HG02571 (cell line): ENCODE data around the gene SDR9C7.
"Not testable (repeated sequence)": the region's sequence is repeated elsewhere in the genome, so short reads cannot be mapped to it uniquely, and the experiment has no call there.

Source experiments
- ATAC-seq: cut with Tn5 transposase; IDR thresholded peaks from one replicate; pipeline ENCODE4 v1.9.1; 2021; ENCODE audit warnings: mild to moderate bottlenecking, moderate library complexity; ENCODE audit not compliant: unreplicated experiment

SDR9C7 gene

DNA sequence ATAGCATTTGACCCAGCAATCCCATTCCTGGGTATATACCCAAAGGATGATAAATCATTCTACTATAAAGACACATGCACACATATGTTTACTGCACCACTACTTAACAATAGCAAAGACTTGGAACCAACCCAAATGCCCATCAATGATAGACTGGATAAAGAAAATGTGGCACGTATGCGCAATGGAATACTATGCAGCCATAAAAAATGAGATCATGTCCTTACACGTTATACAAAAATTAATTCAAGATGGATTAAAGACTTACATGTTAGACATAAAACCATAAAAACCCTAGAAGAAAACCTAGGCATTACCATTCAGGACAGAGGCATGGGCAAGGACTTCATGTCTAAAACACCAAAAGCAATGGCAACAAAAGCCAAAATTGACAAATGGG lies 16.1 kb downstream of the SDR9C7 start:
- ATAC-seq, result not testable (repeated sequence)

DNA sequence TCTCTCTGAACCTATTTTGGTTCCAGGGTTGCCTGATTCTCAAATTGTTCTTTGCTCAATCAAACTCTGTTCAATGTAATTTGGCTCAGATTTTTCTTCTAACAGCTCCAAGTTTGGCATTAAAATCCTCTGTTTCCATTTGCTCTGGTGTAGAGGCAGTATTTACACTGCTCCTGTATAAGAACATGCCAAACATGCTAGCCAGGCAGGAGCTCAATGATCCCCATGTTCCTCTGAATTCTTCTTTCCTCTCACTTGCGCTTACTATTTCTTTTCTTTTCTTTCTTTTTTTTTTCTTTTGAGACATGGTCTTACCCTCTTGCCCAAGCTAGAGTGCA lies 17.2 kb downstream of the SDR9C7 start:
- no peak for ATAC-seq

DNA sequence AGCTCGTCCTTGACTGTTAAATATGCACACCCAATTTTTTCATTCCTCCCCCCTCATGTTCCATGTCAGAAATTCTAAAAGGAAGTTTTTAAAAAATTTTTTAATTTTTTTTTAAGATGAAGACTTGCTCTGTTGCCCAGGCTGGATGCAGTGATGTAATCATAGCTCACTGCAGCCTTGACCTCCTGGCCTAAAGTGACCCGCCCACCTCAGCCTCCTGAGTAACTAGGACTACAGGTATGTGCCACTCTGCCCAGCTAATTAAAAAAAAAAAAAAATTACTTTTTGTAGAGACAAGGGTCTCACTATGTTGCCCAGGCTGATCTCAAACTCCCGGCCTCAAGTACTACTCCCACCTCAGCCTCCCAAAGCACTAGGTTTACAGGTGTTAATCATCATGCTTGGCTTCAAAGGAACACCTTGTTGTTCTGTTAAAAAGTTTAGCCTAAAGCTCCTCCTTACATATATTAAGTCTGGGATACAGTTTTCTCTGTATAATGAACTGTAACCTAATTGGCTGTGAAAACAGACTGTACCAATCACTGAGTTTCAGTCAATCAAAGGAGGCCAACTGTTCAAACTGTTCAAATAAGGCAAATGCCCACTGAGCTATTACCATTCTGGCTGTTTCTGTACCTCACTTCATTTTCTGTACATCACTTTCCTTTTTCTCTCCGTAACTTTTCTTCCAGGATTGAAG lies 17.8 kb downstream of the SDR9C7 start:
- ATAC-seq, result no peak

DNA sequence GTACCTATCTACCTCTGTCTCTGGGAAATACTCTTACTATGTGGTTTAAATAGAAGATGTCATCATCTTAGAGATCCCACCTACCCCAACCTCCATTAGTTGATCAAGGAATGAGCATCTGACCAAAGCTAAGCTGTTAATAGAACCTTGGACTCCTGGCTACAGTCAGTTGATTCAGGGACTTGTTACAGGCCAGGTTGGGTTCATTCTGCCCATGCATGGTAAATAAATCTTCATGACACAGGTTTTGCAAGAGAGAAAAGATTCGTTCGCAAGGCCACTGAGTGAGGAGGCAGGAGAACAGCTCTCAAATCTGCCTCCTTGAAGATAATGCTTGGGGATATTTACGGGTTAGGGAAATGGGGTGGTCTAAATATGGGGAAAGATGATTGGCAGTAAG lies 19.5 kb downstream of the SDR9C7 start:
- ATAC-seq, result no peak

DNA sequence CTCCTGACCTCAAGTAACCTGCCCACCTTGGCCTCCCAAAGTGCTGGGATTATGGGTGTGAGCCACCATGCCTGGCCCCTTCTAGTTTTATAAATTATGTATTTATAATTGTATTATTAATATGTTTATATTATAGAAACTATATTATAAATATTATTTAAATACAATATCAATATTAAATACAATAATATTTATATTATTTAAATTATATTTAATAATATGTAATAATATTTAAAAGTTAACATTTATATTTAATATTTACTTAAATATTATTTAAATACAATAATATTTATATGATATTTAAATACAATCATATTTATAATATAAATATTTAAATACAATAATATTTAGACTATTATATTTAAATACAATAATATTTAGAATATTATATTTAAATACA lies 20.0 kb downstream of the SDR9C7 start:
- no peak for ATAC-seq

DNA sequence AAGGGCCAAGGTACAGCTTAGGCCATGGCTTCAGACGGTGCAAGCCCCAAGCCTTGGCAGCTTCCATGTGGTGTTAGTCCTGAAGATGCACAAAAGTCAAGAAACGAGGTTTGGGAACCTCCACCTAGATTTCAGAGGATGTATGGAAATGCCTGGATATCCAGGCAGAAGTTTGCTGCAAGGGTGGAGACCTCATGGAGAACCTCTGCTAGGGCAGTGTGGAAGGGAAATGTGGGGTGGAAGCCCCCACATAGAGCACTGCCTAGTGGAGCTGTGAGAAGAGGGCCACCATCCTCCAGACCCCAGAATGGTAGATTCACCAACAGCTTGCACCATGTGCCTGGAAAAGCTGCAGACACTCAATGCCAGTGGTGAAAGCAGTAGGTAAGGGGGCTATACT lies 24.8 kb downstream of the SDR9C7 start:
- ATAC-seq, result not testable (repeated sequence)

DNA sequence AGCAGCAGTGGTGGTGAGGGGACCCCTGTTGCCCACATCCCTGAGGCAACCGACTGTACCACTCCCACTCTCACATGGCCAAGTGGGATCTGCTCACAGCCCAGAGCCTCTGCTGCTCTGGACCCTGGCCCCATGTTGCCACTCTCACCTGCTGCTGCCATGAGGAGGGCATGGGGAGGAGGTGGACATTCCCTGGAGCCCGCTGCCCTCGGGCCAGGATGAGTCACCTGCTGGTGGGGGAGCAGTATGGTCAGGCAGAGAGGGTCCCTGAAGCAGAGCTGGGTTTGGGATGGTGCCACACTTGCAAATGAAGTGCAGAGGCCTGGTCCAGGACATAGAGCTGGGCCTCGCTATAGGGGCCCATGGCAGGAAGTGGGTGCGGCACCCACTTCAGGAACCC lies 26.1 kb downstream of the SDR9C7 start:
- no peak for ATAC-seq

DNA sequence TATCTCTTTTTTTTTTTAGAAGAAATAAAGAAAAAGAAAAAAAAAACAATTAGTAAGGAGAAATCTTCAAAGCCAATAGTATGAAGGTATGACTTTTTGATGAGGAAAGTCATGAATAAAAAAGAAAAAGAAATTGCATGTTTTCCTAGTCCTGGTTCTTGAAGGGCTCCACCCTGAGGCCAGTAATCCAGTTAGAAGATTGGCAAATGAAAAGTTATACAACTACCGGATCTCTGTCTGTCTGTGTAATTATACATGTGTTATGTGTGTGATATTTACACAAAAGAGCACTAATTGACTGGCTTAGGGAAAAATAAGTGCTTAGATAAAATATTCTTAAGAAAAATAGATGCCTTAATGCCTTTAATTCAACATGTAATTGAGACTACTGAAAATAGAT lies 28.4 kb downstream of the SDR9C7 start:
- ATAC-seq, result no peak

DNA sequence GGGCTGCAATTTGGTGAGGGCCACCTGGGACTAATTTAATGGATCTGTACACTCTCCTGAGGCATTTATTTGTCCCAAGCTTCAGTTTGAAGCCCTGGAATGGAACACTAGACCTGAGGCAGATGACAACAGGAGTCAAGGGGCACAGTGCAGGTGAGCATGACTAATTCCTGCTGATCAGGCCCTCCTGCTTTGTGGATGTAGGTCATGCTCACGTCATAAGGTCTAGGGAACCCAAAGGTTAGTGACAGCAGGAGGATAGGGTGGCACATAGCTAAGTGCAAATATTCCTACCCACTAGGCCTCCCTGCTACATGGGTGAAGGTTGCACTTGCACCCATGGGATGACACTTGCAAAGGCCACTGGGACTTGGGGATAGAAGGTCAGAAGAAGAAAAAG lies 30.8 kb downstream of the SDR9C7 start:
- ATAC-seq, result no peak

DNA sequence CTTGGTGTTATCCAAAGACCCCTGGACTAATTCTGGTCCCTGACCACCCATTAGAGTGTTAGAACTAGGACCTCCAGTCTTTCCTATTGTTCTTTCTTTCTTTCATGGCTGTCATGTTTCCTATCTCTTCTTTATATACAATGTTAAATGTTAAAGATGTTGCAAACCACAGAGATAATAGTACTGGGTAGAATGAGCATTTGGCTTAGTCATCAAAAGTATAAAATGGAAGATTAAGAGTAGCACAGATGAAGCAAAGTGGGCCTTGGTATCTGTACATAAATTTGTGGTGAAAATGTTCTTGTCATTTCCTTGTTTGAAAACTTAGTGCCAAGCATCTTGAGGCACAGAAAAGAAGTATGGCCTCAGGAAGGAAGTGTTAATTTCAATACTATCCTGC lies 32.9 kb downstream of the SDR9C7 start:
- not testable (repeated sequence) for ATAC-seq

DNA sequence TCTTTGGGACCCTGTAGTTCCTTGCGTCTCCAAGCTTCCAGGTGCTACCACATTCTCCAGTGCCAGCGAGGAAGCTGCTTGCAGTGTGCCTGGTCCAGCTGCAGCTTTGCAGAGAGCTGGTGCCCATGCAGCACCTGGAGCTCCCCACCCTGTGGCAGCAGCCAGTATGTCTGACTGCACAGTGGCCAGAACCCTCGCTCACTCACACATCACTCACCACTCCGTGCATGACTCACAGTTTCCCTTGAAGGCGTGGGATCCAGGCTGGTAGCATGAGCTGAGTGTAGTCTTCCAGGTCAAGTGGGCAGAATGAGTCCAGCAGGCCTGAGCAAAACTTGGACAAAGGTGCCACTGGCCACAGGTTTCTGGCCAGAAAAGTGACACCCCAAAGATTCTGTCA lies 33.6 kb downstream of the SDR9C7 start:
- no peak for ATAC-seq

DNA sequence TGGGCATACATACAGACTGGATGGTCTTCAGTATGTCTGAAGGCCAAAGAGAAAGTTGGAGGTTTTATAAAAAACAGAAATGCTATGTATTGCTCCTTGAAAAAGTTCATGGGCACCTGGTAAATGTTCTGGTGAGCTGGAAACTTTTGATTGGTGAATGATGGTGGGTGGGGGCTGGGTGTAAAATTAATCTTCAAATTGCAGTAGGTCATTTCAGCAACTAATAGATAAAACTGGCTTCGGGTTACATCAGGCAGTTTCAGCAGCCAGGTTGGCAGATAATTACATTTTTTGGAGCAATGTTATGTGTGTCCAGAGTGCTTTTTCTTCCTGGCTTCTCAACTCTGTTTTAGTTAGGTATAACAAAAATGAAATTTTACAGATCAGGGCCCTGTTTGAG lies 35.3 kb downstream of the SDR9C7 start:
- no peak for ATAC-seq

DNA sequence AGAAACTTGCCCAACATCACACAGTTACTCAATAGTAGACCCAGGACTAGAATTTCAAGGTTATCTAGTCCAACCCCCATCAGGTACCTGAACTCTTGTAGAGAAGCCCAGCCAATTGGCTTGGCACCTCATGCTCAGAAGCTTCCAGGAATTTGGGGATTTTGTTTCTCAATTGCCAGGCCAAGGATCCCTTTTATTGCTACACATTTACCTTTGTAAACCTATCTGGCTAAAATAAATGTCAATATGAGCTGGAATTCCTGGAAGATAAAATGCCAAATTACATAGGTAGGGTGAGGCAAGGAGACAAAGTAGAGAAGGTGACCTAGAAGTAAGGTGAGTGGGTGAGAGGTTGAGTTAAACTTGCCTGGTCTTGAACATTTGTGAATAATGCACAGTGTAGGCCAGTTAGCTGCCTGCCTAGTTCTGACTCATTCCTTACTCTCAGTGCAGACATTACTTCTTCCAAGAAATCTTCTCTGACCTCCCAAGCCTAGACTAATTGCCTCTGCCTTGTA lies 36.3 kb downstream of the SDR9C7 start:
- ATAC-seq, result no peak

DNA sequence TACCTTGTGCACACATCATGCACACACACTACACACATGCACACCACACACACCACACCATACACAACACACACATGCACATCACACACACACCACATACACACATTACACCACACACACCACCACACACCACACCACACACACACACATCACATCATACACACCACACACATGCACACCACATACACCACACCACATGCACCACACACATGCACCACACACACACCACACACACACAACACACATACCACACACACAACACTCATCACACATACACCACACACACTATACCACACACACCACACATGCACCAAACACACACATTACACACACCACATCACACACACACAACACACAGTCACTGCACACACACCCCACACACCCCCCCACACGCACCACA lies 38.1 kb downstream of the SDR9C7 start:
- ATAC-seq, result no peak

DNA sequence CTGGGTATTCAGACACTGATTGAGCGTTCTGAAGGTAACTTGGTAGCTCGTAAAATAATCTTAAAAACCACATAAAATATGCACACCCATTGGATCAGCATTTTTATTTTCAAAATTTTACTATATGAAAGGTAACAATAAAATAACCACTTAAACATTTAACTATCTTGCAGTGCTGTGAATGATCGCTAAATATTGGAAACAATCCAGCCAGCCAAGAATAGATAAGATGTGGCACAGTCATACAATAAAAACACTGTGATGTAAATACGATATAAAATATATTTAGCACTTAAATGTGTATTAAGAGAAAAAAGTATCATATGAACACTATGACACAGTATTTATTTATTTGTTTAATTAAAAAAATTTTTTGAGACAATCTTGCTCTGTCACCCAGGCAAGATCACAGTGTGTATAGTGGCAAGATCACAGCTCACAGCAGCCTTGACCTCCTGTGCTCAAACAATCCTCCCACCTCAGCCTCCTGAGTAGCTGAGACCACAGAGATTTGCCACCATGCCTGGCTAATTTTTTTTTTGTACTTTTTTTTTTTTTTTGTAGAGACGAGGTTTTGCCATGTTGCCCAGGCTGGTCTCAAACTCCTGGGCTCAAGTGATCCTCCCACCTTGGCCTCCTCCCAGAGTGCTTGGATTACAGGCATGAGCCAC lies 39.4 kb downstream of the SDR9C7 start:
- no peak for ATAC-seq

DNA sequence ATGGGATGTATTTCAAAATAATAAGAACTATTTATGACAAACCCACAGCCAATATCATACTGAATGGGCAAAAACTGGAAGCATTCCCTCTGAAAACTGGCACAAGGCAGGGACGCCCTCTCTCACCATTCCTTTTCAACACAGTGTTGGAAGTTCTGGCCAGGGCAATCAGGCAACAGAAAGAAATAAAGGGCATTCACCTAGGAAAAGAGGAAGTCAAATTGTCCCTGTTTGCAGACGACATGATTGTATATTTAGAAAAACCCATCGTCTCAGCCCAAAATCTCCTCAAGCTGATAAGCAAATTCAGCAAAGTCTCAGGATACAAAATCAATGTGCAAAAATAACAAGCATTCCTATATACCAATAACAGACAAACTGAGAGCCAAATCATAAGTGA lies 42.3 kb downstream of the SDR9C7 start:
- not testable (repeated sequence) for ATAC-seq

DNA sequence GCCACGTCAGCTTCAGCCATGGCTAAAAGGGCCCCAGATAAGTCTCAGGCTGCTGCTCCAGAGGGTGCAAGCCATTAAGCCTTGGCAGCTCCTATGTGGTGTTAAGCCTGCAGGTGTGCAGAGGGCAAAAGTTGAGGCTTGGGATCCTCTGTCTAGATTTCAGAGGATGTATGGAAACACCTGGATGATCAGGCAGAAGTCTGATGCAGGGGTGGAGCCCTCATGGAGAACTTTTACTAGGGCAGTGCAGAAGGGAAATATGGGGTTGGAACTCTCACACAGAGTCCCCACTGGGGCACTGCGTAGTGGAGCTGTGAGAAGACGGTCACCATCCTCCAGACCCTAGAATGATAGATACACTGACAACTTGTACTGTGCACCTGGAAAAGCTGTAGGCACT lies 47.9 kb downstream of the SDR9C7 start:
- no peak for ATAC-seq

DNA sequence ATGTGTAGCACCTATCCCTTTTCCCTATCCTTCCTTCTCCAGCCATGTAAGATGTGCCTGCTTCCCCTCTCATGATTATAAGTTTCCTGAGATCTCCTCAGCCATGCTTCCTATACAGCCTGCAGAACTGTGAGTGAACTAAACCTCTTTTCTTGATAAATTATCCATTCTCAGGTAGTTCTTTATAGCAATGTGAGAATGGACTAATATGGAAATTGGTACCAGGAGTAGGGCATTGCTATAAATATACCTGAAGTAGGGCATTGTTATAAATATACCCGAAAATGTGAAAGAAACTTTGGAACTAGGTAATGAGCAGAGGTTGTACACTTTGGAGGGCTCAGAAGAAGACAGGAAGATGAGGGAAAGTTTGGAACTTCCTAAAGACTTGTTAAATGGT lies 48.9 kb downstream of the SDR9C7 start:
- ATAC-seq, result no peak

DNA sequence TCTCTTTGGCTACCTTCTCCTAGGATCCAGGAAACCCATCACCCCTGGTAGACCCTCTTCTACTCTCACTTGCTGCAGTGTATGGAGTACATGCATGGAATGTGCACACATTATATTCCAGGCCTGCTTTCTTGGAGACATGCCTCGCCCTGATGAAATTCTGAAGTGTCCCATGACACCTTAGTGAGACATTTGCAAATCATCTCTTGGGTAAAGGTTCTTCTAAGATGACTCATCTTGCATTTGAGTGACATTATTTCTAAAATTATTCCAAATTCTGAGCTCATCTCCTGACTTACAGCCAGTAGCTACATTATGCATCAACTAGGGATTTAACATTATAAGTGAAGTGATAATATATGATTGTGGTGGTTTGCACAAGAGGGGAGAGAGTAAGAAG lies 49.8 kb downstream of the SDR9C7 start:
- no peak for ATAC-seq

DNA sequence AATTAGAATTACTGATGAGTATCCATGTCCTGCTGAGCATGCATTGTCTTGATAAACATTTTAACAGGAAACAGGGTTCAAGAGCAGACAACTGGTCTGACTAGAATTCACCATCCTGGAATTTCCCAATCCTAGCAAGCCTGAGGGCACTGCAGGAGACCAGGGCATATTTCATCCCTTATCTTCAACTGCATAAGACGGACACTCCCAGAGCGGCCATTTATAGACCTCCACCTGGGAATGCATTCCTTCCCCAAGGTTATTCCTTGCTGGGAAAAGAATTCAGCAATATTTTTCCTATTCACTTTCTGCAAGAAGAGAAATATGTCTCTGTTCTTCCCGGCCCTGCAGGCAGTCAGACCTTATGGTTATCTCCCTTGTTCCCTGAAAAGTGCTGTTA lies 51.8 kb downstream of the SDR9C7 start:
- ATAC-seq, result not testable (repeated sequence)

DNA sequence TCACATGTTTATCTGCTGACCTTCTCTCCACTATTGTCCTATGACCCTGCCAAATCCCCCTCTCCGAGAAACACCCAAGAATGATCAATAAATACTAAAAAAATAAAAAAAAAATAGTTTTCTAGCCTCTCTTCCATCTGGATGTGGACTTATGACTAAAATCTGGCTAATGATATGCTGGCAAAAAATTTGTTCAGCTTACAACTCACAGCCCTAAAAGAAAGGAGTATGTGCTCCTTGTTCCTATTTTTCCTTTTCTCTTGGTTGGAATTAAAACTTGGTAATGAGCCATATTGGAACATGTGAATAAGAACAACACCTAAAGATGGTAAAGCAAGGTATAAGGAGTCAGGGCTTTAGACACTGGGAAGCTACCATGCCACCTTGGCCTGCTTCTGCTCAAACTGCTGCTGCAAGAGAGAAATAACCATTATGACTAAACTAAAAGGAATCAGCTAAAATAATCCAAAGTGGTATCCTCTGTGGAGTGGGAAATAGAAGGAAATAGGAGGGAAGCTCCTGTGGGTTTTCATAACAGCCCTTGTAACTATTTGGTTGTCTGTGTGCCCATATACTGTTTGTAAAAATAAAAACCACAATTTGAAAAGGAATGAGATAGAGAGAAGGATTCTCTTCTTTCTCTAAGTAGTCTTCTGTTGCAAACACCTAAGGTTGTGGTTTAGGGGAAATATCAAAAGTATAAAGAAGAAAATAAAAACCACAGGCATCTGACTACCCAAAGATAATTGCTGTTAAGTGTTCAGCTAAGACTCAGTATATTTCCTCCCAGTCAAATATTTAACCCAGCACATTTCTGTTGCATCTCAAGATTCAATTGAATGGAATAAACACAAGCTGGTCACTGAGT lies 53.8 kb downstream of the SDR9C7 start:
- ATAC-seq, result no peak
